Hematopoietic multipotent progenitor cell treated with erythropoietin and hydrocortisone succinate and interleukin-3 and kit ligand, for 17 days (in vitro differentiated cells): ENCODE results near the gene HOXD10.

Experiments
- DNase-seq: peaks from one replicate; pipeline ENCODE4 v3.0.0-alpha.2; 2015; ENCODE audit warnings: low spot score

Gene HOXD10

DNA sequence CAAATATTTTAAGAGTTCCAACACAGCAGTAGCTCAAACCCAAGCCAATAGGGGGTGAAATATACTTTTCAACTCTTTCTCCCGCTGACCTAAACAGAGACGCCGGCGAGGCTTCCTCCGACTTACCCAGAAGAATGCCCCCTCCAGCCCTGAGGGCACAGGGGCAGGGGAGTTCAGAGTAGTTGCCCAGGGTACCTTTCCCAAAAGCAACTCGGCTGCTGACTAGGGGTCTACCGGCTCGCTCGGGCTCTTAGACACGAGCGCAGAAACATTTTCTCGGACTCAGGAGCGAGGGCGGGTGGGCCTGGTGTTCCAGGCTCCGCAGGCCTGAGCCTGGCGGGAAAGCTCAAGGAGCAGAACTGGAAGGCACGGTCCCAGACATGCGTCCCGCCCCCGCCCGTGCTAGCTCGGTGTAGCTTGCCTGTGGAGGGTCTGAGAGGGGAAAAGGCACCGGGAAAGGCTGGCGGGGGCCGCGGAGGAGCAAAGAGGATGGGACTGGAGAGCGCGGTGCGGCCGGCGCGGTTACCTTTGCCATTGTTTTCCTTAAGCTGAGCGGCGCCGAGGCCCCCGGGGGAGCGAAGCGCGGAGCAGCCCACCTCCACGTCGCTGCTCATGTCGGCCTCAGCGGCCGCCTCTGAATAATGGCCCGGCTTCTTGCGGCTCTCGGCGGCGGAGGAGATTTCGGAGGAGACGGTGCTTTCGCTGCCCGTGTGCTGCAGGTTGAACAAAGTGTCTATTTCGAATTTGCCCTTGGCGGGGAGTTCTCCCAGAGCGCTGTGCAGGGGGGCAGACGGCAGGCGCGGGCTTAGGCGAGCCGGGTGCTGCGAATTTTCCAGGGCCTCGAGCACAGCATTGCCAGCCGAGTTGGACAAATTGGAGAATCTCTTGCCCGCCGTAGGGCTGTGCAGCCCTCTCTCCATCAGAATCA, 33.5 kb upstream of the HOXD10 start:
- no peak for DNase-seq

DNA sequence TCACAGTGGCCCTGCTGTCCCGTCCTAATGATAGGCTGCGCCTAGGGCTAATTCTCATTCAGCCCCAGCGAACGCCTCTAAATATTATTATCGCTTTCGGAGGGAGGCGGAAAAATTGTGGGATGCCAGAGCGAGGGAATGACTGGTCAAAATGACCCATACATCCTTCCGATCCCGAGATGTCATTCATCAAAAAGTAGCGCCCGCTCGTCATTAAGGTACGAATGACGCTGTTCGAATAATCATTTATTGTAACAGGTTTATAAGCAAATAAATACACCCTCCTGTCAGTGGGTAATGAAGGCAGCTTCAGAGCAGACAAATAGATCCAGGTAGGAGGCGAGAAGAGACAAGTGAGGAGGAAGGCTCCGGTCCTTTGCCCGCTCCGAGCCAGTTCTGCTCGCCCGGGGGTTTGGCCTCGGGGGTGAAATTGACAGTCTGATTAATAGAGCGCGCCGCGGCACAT, 32.7 kb upstream of the HOXD10 start, which contains the start of gene EVX2:
TSS of gene EVX2 (minus strand) at position 167 of the 466 bp plus-strand sequence. CDS start 186 bp downstream, outside the sequence.
- no peak for DNase-seq

DNA sequence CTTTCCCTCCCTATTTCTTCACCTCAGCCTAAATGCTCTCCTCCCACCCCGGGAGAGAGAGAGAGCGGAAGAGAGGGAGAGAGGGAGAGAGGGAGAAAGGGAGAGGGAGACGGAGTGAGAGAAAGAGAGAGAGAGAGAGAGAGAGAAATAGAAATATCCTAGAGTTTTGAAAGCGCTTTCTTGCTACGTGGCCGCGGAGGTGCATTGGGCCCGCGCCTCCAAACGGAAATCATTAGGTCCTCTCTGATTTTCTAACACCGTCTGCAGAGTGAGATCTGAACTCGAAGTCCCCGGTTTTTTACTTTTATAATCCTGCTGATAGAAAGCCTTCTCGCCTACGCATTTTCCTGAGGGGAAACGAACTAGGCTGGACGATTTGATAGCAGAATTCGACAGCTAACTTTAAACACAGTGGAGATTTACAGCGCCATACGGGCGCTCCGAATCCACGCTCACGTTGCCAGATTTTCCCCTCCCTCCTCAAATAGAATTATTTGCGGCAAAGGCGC, 31.9 kb upstream of the HOXD10 start:
- no peak for DNase-seq

DNA sequence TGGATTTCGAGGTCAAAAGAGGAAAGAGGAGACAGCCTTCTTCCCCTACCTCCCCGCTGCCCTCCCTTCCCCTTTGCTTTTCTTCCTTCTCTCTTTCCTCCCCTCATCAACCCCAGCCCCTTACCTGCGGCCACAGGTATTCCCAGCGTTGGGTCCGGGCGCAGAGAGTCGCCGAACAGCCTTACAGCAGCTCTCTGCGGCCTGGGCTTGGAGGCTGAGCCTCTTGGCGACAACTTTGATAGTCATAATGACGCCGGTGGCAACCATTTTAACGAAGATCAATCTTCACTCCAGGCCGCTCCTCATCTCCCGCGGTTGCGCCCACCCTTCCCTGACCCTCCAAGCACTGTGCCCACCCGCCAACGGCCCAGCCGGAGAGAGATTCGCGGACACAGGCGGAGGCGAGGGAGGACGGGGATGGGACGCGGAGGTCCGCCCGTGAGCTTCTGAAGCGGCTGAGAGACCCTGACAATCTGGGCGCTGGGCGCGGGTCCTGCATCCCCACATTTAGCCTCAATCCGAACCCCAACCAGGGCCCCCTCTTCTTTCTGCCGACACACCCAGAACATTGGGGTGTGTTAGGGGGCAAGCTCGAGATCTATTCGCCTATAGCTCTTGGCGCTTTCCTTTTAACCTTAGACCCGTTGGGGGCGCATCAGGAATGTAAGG, 31.3 kb upstream of the HOXD10 start:
- DNase-seq: no peak

DNA sequence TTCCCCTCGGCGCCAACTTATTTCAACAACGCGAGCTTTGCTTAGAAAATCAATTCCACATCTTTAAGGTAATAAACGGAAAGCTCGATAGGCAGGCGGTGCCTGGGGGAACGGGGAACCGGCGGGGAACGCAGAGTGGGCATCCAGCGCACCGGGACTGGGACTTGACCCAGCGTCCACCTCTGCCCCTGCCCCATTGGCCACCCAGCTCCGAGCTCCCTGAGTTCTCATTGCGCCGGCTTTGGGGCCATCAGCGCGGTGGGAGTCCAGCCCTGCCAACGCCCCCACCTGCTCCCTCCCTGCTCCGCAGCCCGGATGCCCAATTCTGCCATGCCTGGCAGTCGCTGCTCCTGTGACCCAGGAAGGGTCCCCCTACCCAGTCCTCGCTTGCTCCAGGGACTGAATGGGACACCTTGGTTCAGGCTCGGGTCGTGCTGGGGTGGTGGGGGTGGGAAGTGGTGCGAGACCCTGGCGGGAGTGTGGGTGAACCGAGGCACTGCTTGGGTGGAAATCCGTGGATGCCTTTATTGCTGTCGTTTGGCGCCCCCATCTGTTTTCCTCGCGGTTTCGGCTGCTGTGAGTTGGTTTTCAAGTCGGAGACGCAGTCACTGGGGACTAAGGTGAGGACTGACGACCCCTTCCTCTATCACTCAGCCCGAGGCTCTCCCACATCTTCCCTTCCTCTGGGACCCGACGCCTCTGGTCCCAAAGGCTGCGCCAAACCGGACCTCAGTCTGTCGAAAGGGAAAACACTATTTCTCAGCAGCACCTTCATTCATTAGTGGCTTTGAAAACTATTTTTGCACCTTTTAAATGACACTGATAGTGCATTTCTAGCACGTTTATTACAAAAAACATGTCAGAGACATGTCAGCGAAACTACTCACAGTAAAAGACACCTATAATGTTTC, 30.5 kb upstream of the HOXD10 start:
- peak; percentile 8 for DNase-seq

DNA sequence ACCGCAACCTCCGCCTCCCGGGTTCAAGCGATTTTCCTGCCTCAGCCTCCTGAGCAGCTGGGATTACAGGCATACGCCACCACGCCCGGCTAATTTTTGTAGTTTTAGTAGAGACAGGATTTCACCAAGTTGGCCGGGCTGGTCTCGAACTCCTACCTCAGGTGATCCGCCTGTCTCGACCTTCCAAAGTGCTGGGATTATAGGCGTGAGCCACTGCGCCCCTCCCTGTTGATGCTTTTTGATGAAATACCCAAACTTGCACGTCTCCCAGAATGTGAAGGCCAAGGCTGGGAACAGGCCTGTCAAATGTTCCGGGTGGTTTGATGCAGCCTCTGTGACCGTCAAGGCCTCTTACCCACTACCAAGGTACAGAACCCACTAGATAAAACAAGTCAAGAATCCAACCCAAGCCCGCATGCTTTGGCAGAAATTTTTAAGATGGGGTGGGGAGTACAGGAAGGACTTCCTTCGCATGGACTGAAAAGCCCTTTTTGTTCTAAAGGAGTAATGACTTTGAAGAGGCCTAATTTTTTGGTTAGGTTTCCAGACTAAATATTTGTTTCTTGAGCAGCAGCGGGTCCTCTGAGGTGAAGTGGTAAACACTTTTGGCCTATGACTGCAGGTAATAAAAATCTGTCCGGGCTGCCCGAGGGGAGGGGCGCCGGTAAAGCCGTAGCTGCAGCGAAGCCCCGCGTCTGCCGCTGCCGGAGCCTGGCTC, 29.1 kb upstream of the HOXD10 start:
- DNase-seq: no peak

DNA sequence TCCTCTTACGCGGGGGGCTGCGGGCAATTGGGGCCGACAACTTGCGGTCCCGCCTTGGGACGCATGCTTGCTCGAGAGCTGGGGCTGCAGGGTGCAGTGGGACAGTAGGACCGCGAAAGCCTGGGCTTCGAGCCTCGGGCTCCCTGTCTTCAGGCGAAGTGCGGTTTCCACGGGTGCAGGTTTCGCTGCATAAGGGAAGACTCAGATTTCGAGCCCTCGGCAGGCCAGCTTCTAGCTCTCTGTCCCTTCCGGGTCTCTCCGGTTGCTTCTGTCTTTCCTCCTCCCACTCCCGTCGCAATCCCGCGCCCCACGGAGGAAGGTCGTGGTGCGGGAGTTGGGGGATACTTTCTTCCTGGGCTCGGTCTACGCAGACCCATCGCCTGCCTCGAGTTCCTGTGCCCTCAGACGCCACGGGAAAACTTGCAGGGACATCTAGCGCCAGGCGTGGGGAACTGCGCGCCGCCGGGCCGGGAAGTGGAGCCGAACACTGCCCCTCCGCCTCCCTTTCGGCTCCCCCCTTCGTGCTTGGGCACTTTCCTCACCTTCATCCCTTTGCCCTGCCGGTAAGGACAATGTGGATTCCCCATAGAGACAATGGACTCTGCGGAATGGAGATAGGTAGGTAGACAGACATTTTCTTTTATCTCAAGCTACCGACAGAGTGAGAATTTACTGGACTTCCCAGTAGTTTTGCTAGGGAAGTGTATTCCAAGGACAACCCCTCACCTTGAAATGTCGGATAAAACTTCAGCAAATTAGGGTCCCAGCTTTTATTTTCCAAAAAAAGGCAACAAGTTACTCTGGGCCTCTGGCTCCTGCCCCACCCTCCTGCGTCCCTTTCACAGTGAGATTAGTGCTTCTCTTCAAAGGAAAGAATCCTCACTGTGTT, 28.3 kb upstream of the HOXD10 start:
- no peak for DNase-seq

DNA sequence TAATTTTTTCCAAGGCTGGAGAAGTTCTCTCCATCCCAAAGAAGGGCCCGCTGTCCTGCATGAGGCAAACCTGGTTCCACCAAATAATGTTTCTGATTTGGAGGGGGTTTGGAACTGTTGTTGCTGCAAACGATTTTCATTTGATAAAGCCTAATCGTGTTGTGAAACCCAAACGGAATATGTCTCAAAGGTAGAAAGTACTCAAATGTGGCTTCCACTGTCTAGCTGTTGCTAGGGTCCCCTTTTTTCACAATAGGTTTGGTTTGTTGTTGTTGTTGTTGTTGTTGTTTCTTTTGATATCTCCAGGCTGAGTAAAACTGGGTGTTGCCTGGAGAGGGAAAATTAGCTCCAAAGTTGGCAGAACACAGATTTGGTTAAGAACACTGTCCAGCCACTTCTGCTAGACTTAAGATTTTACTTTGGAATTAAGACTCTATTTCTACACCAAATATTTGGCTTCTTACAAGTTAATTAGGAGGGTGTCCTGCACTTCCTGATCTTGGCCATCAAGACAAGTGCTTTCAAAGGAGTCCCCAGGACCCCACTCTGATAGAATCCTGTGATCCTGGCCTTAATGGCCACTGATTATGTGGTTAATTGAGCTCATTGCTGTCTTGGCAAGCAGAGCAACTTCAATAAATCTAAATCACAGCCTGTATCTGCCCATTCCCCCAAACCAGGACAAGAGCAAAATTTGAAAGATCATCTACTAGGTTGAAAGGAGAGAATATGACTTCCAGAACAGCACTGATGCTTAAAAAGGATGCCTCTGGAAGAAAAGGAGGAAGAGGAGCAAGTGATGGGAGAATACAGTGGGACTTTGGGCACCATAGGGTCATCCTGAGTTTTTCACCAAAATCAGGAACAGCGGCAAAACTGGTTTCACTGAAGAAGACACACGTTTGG, 27.4 kb upstream of the HOXD10 start:
- DNase-seq: no peak

DNA sequence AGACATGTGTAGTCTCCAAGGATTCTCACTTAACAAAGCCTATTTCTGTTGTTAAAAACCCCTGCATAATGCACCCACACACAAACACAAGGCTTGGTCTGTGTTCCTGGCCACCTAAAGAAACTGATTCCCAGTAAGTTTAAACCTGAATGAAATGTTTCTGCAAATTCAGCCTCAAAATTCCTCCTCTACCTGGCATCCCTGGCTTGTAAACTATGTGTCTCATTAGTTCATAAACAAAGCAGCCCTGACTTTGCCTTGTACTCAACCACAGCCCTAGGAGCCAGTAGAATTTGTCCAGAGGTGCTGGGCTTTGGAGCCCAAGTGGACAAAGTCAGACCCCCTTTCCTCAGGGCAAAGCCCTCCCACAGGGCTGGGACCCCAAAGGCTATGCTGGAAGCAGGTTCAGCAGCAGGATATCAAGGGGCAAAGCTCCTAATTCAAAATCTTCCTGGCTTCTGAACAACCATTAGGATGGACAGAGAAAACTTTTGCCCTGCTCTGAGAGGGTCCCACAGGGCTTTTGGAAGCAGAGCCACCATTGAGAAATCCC, 26.7 kb upstream of the HOXD10 start:
- no peak for DNase-seq

DNA sequence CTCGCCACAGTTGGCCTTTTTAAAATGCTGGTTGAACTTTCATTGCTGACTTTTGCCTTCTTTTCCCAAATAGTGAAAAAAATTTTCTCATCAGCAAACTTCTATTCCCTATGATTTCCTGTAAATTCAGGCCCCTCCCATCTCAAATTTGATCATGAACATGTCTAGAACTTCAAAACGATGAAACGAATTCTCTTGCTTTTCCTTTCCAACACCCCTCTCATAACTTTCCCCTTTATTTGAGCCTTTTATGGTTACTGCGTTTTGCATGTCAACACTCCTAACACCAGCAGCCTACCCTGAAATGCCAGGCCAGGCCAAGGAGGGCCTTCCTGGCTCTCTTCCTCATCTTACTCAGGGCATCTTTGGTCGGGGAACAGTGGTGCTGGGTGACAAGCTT, 25.7 kb upstream of the HOXD10 start:
- DNase-seq: no peak

DNA sequence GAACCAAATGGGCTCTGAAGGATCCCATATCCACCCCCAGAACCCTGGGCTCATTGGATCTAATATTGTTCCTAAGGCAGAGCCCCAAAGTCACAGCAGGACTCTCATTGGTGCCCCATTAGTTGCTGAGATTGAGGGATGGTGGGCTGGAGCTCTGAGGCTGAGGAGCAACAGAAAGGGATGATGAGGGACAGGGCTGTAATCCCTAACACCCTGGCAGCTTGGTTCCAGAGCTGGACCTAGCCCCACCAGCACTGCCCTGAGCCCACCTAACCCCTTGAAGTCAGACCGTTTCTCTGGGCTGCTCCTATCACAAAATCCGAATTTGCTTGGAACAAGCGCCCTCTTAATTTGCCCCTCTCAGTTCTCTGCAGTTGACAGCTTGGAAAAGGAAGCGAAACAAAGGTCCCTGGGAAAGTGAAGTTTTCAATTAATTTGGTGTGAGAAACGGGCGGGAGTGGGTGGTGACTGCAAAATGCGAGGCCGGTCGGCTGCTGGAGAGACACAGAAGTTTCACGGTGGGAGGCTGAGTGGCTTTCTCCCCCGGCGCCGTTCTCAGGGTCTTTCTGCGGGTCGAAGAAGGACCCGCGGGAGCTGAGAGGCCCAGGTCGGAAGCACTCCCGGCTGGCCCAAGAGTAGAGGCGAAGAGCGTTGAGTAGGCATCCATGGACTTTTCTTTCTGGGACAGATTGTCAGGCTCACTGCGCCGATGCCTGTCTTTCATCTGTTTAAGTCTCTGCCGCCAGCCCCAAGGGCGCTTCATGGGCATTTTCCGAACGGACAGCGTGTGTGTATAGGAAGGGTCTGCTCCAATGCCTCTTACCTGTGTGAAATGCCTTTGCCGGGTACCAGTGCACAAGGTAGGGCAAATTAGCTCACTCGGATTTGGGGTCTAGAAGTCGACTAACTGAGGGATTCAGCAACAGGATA, 25.0 kb upstream of the HOXD10 start:
- DNase-seq: no peak

DNA sequence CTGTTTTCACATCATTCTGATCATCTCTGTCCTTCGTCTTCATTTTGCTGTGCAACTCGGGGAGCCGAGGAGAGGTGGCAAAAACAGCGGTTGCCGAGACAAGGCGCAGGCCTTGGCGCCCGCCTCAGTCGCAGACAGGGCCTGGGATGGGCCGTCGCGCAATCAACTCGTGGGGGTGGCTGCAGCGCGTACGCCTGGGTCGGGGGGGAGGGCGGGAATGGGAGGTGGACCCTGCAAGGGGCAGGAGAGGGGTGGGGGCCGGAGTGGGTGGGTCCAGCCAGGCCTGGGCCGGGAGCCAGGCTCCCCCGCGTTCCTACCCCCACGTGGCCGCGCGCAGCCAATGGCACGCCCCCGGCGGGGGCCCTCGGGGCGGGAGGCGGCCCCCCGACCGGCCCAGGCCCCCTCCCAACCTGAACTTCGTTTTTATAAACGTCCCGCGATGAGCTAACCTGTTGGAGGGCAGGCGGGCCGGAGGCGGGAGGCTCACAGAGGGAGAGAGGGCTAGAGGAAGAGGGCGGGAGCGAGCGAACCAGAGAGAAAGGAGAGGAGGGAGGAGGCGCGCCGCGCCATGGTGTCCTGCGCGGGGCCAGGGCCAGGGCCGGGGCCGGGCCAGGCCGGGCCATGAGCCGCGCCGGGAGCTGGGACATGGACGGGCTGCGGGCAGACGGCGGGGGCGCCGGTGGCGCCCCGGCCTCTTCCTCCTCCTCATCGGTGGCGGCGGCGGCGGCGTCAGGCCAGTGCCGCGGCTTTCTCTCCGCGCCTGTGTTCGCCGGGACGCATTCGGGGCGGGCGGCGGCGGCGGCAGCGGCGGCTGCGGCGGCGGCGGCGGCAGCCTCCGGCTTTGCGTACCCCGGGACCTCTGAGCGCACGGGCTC, 24.1 kb upstream of the HOXD10 start, which contains the start of gene HOXD13:
TSS of gene HOXD13 (plus strand) at position 452 of the 875 bp plus-strand sequence. CDS start at position 622, 170 bp downstream.
- DNase-seq: no peak

DNA sequence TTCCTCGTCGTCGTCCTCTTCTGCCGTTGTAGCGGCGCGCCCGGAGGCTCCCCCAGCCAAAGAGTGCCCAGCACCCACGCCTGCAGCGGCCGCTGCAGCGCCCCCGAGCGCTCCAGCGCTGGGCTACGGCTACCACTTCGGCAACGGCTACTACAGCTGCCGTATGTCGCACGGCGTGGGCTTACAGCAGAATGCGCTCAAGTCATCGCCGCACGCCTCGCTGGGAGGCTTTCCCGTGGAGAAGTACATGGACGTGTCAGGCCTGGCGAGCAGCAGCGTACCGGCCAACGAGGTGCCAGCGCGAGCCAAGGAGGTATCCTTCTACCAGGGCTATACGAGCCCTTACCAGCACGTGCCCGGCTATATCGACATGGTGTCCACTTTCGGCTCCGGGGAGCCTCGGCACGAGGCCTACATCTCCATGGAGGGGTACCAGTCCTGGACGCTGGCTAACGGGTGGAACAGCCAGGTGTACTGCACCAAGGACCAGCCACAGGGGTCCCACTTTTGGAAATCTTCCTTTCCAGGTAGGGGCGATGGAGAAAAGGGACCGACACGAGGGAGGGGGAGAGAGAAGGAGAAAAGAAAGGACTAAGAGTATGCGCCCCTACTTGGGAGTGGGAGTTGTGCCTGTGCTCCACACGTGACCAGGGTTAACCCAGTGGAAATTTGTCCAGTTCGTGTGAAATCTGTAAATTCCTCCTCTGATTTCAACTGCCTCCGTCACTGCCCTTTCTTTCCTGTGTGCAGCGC, 23.3 kb upstream of the HOXD10 start:
- no peak for DNase-seq

DNA sequence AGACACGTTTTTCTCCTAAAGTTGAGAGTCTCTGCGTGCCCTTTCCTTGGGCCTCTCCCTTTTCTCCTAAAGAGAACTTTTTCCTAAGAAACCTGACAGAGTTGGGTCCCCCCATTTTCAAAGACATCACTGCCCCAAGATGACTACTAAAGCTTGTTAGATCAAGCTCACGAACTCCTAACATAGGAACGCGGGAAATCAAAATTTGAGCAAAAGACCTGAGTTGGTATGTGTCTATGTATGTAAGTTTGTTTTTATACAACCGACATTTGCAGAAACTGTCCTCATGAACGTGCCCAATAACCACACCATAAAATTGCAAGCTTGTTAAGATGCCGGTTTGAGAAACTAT, 22.7 kb upstream of the HOXD10 start:
- no peak for DNase-seq

DNA sequence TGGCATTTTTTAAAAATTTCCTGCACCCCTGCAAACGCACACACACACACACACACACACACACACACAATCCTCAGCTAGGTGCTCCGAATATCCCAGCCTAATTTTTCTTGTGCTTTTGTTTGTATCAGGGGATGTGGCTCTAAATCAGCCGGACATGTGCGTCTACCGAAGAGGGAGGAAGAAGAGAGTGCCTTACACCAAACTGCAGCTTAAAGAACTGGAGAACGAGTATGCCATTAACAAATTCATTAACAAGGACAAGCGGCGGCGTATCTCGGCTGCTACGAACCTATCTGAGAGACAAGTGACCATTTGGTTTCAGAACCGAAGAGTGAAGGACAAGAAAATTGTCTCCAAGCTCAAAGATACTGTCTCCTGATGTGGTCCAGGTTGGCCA, 22.2 kb upstream of the HOXD10 start:
- DNase-seq: no peak

DNA sequence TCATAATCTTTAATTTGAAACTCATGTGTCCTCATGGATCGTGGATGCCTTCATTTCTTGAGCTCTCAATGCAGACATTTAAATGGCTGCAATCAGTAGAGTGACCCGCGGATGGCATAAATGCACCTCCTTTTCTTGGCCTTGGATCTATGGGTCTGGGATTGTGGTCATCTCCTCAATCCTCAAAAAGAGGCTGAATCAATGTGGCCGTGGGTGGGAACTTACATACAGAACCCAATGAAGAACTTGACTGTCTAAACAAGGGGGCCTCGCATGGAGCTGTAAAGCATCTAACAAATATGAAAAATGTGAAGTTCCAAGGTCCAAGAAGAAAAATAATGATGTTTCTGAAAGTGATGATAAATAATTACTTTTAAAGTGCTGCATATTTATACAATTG, 21.2 kb upstream of the HOXD10 start:
- DNase-seq: no peak
